DMS53 treated with DMSO at 0.1 percent for 48 hours (cell line): ENCODE results near the gene TP63.
A peak's percentile ranks its signal among the peaks of the same experiment; 100 is the strongest.

Experiments
- DNase-seq: peaks from one replicate; lab custom pipeline; 2025; ENCODE audit not compliant: unreplicated experiment; lab: John Stamatoyannopoulos, UW

Gene TP63

GRCh38 chr3:189680723-189681122, 49.5 kb downstream of the TP63 start:
- no peak for DNase-seq

GRCh38 chr3:189683546-189684255, 52.5 kb downstream of the TP63 start:
- DNase-seq: peak; percentile 25

- no peak for DNase-seq
Observed at GRCh38 chr3:189684317-189684716, 53.1 kb downstream of the TP63 start.

GRCh38 chr3:189685291-189685690, 54.1 kb downstream of the TP63 start:
- DNase-seq: no peak

- DNase-seq: no peak
Observed at GRCh38 chr3:189685860-189686259, 54.7 kb downstream of the TP63 start.

DNA sequence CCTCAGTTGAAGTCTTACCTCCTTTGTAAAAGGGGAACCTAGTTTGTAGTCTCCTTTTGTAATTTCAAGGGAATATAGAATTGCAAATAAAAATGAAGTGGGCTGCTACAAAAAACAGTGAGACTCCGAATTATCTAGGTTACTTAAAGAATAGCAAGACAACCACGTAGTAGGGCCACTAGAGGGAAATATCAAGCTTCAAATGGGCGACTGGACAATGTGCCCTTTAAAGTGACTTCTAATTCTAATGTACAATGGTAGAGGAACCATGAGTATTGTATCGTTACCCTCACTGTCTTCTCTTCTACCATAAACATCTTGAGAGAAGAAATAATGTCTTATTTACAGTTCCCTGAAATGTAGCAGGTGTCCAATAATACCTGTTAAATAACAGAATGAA, 56.3 kb downstream of the TP63 start:
- DNase-seq: no peak

DNA sequence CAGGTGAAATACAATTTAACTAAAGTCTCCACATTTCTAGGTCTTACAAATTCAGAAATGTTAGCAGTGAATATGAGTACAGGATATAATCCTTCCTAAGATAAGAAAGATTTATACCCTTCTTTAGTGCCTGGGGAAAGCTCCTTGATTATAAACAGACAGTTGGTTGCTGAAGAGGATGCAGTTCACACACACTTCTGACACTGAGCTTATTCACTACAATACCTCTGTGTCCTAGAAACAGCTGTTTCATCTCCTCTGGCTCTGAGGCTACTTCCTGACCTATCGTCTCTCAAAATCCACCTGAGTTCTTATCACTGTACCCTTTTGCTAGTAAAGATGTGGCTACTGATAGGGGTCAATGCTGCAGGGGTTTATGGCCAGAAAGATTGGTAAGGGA, 57.1 kb downstream of the TP63 start:
- DNase-seq: peak; percentile 39

- no peak for DNase-seq
Observed at GRCh38 chr3:189689625-189690024, 58.4 kb downstream of the TP63 start.

DNA sequence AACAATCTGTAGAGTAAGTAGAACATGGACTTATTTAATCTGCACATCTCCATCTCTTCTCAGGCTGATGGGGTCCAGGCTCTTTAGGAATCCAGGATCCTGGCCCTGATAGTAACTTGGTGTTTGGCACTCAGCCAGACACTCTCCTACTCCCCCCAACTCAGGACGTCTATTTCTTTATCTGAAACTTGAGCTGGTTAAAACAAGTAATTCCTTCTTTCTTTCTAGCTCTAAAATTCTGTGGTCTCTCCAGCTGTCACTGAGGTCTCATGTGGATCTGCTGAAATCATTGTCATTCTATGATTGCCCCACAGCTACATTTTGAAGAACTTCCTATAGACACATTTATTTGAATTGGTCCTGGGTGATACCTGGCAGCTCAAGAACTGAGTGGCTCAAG, 59.0 kb downstream of the TP63 start:
- DNase-seq: no peak

GRCh38 chr3:189690672-189691071, 59.5 kb downstream of the TP63 start:
- no peak for DNase-seq

DNA sequence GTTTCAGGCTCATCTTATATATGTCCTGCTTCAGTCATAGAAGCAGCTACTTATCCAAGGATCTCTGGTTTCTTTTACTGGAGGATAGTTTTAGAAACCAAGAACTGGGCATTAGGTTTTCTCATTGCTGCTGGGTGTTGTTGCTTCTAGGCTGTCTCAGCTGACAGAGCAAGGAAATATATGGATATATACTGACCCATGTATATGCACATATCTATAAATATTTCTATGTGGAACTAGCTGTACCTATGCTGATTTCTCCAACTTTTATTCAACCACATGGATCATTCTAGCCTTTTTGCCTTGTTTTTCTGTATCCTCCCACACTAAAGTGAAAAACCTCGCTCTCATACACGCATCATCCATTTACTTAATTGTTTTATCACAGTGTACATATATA, 64.2 kb downstream of the TP63 start:
- no peak for DNase-seq

- DNase-seq: no peak
Observed at GRCh38 chr3:189698811-189699210, 67.6 kb downstream of the TP63 start.

DNA sequence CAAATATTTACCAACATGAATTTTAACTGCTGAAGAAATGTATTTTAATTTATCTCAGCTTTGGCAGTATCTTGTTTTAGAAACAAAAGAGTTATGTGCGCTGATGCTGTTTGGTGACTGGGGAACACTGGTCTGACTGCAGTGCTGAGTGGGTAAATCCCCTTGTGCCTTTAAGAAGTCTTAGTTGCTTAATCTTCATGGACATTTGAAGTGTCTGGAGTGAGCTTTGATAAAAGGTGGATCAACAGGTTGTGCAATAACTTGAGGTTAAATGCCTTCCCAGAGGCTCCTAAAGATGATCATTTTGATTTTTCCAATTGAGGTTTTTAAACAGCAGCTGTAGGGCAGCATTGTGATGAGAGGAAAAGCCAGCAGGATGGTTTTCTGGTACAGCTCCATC, 68.7 kb downstream of the TP63 start:
- DNase-seq: no peak

DNA sequence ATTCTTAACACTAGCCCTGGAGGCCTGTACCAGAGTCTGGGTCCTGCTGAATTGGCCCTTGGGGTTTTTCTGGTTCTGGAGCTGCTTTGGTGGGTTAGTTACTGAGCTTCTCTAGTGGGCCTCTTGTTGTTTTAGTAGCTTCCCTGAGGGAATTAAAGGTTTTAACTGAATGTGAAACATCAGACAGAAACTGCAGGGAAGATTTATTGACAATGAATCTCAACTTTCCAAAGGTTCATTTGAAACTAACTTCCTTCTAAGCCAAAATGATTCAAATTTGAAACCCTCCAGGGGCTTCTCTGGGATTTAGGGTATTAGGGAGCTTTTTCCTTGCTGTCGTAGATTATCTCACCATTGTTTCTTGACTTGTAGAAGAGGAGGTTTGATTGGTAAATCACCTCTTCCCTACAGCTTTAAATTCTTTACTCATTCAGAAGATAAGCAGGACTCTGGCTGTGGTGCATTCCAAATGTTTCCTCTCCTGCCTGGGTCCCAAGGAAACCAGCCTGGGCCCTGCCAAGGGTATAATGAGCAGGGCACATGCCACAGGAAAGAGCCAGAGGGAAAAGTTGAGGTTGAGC, 71.0 kb downstream of the TP63 start:
- DNase-seq: no peak

- DNase-seq: no peak
Observed at GRCh38 chr3:189703865-189704264, 72.7 kb downstream of the TP63 start.

DNA sequence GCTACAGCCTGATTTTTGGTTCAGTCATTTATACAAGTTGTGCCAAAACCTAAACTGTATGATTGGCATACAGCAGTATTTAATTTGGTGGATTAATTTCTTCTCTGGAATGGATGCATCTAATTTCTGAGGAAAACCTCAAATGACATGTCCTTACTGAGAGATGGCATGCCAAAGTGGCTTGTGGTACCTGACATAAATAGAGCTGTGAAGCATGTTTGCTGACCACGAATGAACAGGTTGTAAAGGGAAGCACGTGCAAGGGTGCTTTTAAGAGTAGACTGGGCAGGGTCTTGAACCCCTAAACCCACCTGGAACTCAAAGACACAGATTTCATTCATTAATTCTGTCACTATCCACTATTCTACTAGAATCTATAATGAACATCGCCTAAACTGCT, 77.2 kb downstream of the TP63 start:
- DNase-seq: no peak

DNA sequence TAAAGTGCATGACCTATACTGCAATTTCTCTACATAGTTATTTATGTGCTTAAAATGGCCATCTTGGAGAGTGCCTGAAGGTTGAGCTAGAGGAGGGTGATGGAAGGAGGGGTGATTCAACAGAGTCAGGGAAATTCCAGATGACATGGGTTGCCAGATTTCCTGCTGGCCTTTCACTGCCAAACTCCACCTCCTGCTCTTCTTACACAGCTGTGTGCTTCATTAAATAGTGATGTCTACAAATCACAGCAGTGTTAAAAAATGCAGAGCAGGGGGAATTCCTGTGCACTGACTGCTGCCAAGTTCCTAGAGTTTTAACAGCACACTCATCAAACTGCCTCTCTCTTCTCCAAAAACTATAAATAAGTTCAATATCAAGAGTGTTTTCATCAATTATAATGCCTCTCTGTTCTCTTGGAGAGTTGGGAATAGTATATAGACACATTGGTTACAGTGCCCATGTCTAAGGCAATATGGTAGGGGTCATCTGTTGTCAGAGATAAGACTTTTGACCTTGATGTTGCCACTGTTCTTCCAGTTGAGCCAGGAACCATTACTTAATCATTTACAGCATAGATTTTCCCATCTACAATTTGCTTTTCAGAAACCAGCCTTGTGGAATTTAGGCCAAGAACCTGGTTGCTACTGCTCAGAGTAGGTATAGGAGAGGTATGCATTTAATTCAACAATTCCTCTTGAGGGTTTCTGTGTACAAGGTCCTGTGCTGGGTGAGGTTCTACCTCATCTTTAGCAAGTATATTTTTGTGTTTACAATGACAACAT, 79.6 kb downstream of the TP63 start:
- DNase-seq: no peak

- DNase-seq: peak; percentile 85
Observed at GRCh38 chr3:189712906-189713483, 81.8 kb downstream of the TP63 start.

DNA sequence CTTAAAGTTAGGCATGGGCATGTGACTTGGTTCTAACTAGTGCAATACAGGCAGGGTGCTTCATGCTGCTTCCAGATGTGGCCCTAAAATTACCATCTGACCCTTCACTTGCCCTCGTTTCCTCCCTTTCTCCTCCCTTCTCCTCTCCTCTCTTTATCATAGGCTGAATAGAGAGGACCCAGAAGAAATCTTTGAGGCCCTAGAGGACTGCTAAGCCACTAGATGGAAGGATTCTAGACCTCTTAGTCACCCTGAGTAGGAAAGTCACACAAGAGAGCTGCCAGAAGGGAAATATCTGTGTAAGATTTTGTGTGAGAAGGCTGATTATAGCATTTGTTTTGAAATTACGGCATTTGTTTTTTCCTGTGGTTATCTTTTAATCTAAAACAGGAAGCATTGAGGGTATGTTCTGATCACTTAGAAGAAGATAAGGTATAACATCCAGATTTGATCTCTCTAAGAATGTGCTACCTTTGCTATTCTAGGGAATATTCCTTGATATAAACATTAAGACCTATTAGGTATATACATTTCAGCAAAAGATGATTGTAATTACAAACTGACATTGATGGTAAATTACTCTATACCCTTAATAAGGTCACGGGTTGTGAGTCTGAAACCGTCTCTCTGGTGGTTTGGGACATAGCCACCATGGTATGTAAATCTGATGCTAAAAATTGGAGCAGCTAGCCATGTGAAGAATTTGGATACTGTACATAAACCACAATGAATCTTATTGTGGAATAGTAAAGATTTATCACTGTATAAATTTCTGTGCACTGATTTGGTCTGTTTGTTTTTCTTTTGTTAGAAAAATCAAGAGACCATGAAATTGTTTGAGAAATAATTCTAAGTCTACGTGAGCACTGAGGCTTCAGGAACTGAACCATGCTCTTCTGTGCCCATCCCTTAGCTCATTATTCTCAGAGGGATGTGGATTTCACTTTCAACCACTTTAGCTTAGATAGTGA, 84.1 kb downstream of the TP63 start:
- DNase-seq: no peak

- DNase-seq: no peak
Observed at GRCh38 chr3:189718215-189718614, 87.0 kb downstream of the TP63 start.
